H1 (cell line): ENCODE data around the gene MRM3. TPM values are rescaled to one million over a fixed set of nuclear protein-coding genes. Genes with fewer than 3 reads are reported as not detected.

ENCODE experiments used
- CTCF ChIA-PET: fragments of 300-600 bp; sonication (Branson Sonifier 250); formaldehyde crosslinking; loops from one replicate; lab custom pipeline; 2021; ENCODE audit not compliant: partially characterized antibody; lab: Charles Lee
- POLR2A ChIA-PET: fragments of 300-600 bp; sonication (Branson Sonifier 250); formaldehyde crosslinking; loops from one replicate; lab custom pipeline; 2021; ENCODE audit warnings: inconsistent platforms; ENCODE audit not compliant: partially characterized antibody; lab: Charles Lee
- DNase-seq, 2 experiments: peaks; one replicate each; pipeline versions ENCODE4 v3.0.0 to v3.0.0-alpha.2; 2010 to 2022; ENCODE audit warnings: low spot score in 2 of 2, low read depth in 1 of 2, mixed read lengths in 1 of 2
- FAIRE-seq: peaks from 2 replicates; lab custom pipeline; 2011; peaks lifted over from hg19 to GRCh38; lab: Jason Lieb, UNC
- H2AFZ ChIP-seq: 2 replicates; pipeline ENCODE4 v1.8.1; 2012; ENCODE audit warnings: low read length, inconsistent platforms
- H2AK5ac ChIP-seq: 2 replicates; pipeline ENCODE4 v1.6.1; 2013; ENCODE audit warnings: low read depth, low read length
- H2BK120ac ChIP-seq: replicated peaks from 2 replicates; pipeline ENCODE3; 2013; ENCODE audit warnings: low read depth, low read length, inconsistent platforms
- H2BK12ac ChIP-seq: 2 replicates; pipeline ENCODE4 v1.6.1; 2013; ENCODE audit warnings: low read depth, low read length
- H2BK15ac ChIP-seq: 2 replicates; pipeline ENCODE4 v1.6.1; 2013; ENCODE audit warnings: low read length
- H2BK20ac ChIP-seq: 2 replicates; pipeline ENCODE4 v1.6.1; 2013; ENCODE audit warnings: low read length
- H2BK5ac ChIP-seq: 2 replicates; pipeline ENCODE4 v1.6.1; 2013; ENCODE audit warnings: low read depth, low read length
- H3K14ac ChIP-seq: 2 replicates; pipeline ENCODE4 v1.6.1; 2013; ENCODE audit warnings: inconsistent platforms; ENCODE audit not compliant: insufficient read length
- H3K18ac ChIP-seq: 2 replicates; pipeline ENCODE4 v1.6.1; 2013; ENCODE audit warnings: low read length; ENCODE audit errors: extremely low read depth
- H3K23ac ChIP-seq: 2 replicates; pipeline ENCODE4 v1.6.1; 2013; ENCODE audit warnings: inconsistent platforms; ENCODE audit not compliant: insufficient read length
- H3K23me2 ChIP-seq: 2 replicates; pipeline ENCODE4 v1.6.1; 2013; ENCODE audit warnings: low read depth, low read length
- H3K27ac ChIP-seq: 2 replicates; pipeline ENCODE4 v1.6.1; 2011; ENCODE audit warnings: low read depth, low read length, inconsistent platforms
- H3K27me3 ChIP-seq, 4 experiments: replicated peaks in 1 of 4; 1 replicate in 1 of 4; 2 replicates in 3 of 4; pipeline versions ENCODE4 v1.6.1 to v1.8.1; 2011 to 2013; ENCODE audit warnings: low read length in 3 of 4, mild to moderate bottlenecking in 3 of 4, inconsistent platforms in 2 of 4, mixed read lengths in 2 of 4, moderate library complexity in 1 of 4; ENCODE audit not compliant: control insufficient read depth in 3 of 4, insufficient read depth in 3 of 4; ENCODE audit errors: extremely low read depth in 1 of 4
- H3K36me3 ChIP-seq, 4 experiments: 2 replicates each; pipeline versions ENCODE4 v1.6.1 to v1.8.1; 2011 to 2013; ENCODE audit warnings: mild to moderate bottlenecking in 4 of 4, low read length in 3 of 4, moderate library complexity in 2 of 4, control low read depth in 1 of 4, inconsistent platforms in 1 of 4; ENCODE audit not compliant: insufficient read depth in 4 of 4, control insufficient read depth in 2 of 4
- H3K4ac ChIP-seq: replicated peaks from 2 replicates; pipeline ENCODE3; 2013; ENCODE audit warnings: low read length, low read depth, mixed read lengths, inconsistent platforms; ENCODE audit not compliant: insufficient read length
- H3K4me1 ChIP-seq, 4 experiments: replicated peaks in 1 of 4; 1 replicate in 1 of 4; 2 replicates in 3 of 4; pipeline versions ENCODE4 v1.6.1 to v1.8.1; 2011 to 2013; ENCODE audit warnings: low read length in 3 of 4, inconsistent platforms in 2 of 4, mixed read lengths in 1 of 4; ENCODE audit not compliant: insufficient read depth in 4 of 4, control insufficient read depth in 3 of 4
- H3K4me2 ChIP-seq, 2 experiments: 2 replicates each; pipeline versions ENCODE4 v1.6.1 to v1.8.1; 2011 to 2013; ENCODE audit warnings: low read depth in 2 of 2, low read length in 2 of 2, control low read depth in 1 of 2, inconsistent platforms in 1 of 2, mild to moderate bottlenecking in 1 of 2; ENCODE audit not compliant: insufficient read depth in 1 of 2
- H3K4me3 ChIP-seq, 4 experiments: fragments of 200-600, 300-600 bp in 1 of 4; sonication (generic), shearing (Covaris generic), sonication (Bioruptor Twin) in 1 of 4; 2 replicates each; pipeline versions ENCODE4 v1.5.1 to v1.8.1; 2011 to 2016; ENCODE audit warnings: low read length in 4 of 4, low read depth in 3 of 4, control low read depth in 2 of 4, inconsistent platforms in 2 of 4, mild to moderate bottlenecking in 2 of 4, mixed read lengths in 1 of 4, moderate library complexity in 1 of 4; ENCODE audit not compliant: insufficient read depth in 2 of 4; ENCODE audit errors: extremely low read depth in 1 of 4
- H3K56ac ChIP-seq: replicated peaks from 2 replicates; pipeline ENCODE3; 2013; ENCODE audit warnings: low read depth, mild to moderate bottlenecking, mixed read lengths, low read length, inconsistent platforms; ENCODE audit not compliant: insufficient read length
- H3K79me1 ChIP-seq: 2 replicates; pipeline ENCODE4 v1.6.1; 2013; ENCODE audit warnings: low read depth, low read length, control low read depth
- H3K79me2 ChIP-seq, 2 experiments: 2 replicates each; pipeline versions ENCODE4 v1.6.1 to v1.8.1; 2012 to 2013; ENCODE audit warnings: low read length in 2 of 2, mild to moderate bottlenecking in 2 of 2, inconsistent platforms in 1 of 2; ENCODE audit not compliant: insufficient read depth in 2 of 2, control insufficient read depth in 1 of 2
- H3K9ac ChIP-seq, 4 experiments: replicated peaks in 1 of 4; 1 replicate in 1 of 4; 2 replicates in 3 of 4; pipeline versions ENCODE4 v1.6.1 to v1.8.1; 2011 to 2013; ENCODE audit warnings: low read depth in 3 of 4, low read length in 3 of 4, control low read depth in 2 of 4, mild to moderate bottlenecking in 2 of 4, moderate library complexity in 2 of 4, inconsistent platforms in 1 of 4; ENCODE audit errors: extremely low read depth in 1 of 4
- H3K9me3 ChIP-seq, 2 experiments: 2 replicates each; pipeline versions ENCODE4 v1.6.1 to v1.8.1; 2012 to 2013; ENCODE audit warnings: mild to moderate bottlenecking in 2 of 2, moderate library complexity in 2 of 2, control low read depth in 1 of 2, inconsistent platforms in 1 of 2, low read depth in 1 of 2, low read length in 1 of 2, mixed read lengths in 1 of 2; ENCODE audit not compliant: insufficient read depth in 2 of 2
- H4K20me1 ChIP-seq, 2 experiments: replicated peaks in 1 of 2; 2 replicates each; pipeline versions ENCODE3 to v1.8.1; 2011 to 2013; ENCODE audit warnings: inconsistent platforms in 2 of 2, low read length in 2 of 2, mild to moderate bottlenecking in 1 of 2; ENCODE audit not compliant: insufficient read depth in 2 of 2, control insufficient read depth in 1 of 2
- H4K5ac ChIP-seq: 2 replicates; pipeline ENCODE4 v1.6.1; 2013; ENCODE audit warnings: low read length, low read depth, mixed read lengths, inconsistent platforms; ENCODE audit not compliant: insufficient read length
- H4K8ac ChIP-seq: 2 replicates; pipeline ENCODE4 v1.8.0; 2013; ENCODE audit warnings: mild to moderate bottlenecking, moderate library complexity, low read length, inconsistent platforms; ENCODE audit not compliant: insufficient read depth; ENCODE audit errors: extremely low read depth
- H4K91ac ChIP-seq: replicated peaks from 2 replicates; pipeline ENCODE3; 2013; ENCODE audit warnings: low read length, mixed read lengths, inconsistent platforms; ENCODE audit not compliant: insufficient read length
- BACH1 ChIP-seq: IDR thresholded peaks from 2 replicates; pipeline ENCODE4 v1.6.1; 2012; ENCODE audit warnings: low read length, improper control_type of control experiment
- CEBPB ChIP-seq: IDR thresholded peaks from 2 replicates; pipeline ENCODE4 v1.6.1; 2012; ENCODE audit warnings: low read depth, low read length
- EZH2 ChIP-seq: fragments of 200-600 bp; sonication (generic); IDR thresholded peaks from 2 replicates; pipeline ENCODE4 v1.7.1; 2012; ENCODE audit warnings: low read depth, mild to moderate bottlenecking, moderate library complexity, low read length, inconsistent platforms; ENCODE audit not compliant: severe bottlenecking
- NANOG ChIP-seq: IDR thresholded peaks from 2 replicates; pipeline ENCODE4 v1.6.1; 2011; ENCODE audit warnings: low read length, low read depth, mild to moderate bottlenecking, inconsistent platforms; ENCODE audit not compliant: insufficient read depth, poor library complexity, severe bottlenecking
- POLR2AphosphoS5 ChIP-seq: IDR thresholded peaks from 2 replicates; pipeline ENCODE4 v1.6.1; 2011; ENCODE audit warnings: low read depth, low read length
- RXRA ChIP-seq: IDR thresholded peaks from 2 replicates; pipeline ENCODE4 v1.6.1; 2011; ENCODE audit warnings: low read depth, mild to moderate bottlenecking, low read length, moderate library complexity; ENCODE audit not compliant: insufficient read depth
- SP4 ChIP-seq: IDR thresholded peaks from 2 replicates; pipeline ENCODE4 v1.6.1; 2012; ENCODE audit warnings: low read length, inconsistent platforms
- TAF1 ChIP-seq: IDR thresholded peaks from 2 replicates; pipeline ENCODE4 v1.6.1; 2011; ENCODE audit warnings: mild to moderate bottlenecking, low read depth, low read length
- TBP ChIP-seq: IDR thresholded peaks from 2 replicates; pipeline ENCODE4 v1.6.1; 2011; ENCODE audit warnings: low read depth, low read length, improper control_type of control experiment
- TEAD4 ChIP-seq: IDR thresholded peaks from 2 replicates; pipeline ENCODE4 v1.6.1; 2012; ENCODE audit warnings: low read depth, low read length, inconsistent platforms, mixed read lengths
- YY1 ChIP-seq: IDR thresholded peaks from 2 replicates; pipeline ENCODE4 v1.6.1; 2011; ENCODE audit warnings: low read depth, mild to moderate bottlenecking, low read length
- WGBS, 2 experiments: shearing (Covaris generic) in 1 of 2; methylation state at CpG; one replicate each; pipeline versions ENCODE4 v1.1.6 to v1.1.7; 2013 to 2015; ENCODE audit warnings: low lambda C conversion rate in 2 of 2, mixed read lengths in 2 of 2, inconsistent platforms in 1 of 2, low coverage in 1 of 2, missing lambda C conversion rate in 1 of 2; ENCODE audit not compliant: insufficient replicate concordance in 2 of 2, insufficient coverage in 1 of 2, insufficient read length in 1 of 2; ENCODE audit errors: extremely low coverage in 1 of 2, missing lambda C conversion rate in 1 of 2; 5-methylcytosine and 5-hydroxymethylcytosine counted together
- polyA plus RNA-seq, 7 experiments: library from polyadenylated mRNA; depleted of rRNA in 3 of 7; stranded (reverse) in 5 of 7; unstranded in 2 of 7; fragments of >200 nt in 5 of 7; fragments of 200-250 nt in 2 of 7; gene quantifications; 1 replicate in 5 of 7; 2 replicates in 1 of 7; 4 replicates in 1 of 7; pipeline versions ENCODE4 v1.2.1 to v1.2.3, GENCODE V29; 2011 to 2013; ENCODE audit warnings: missing spikeins in 2 of 7, mixed read lengths in 2 of 7
- total RNA-seq: library from RNA; stranded (reverse); fragmentation: NEBNext Ultra II Directional; extraction: Animal tissue kit (Norgen Biotek cat#: 25700); gene quantifications from 2 replicates; pipeline ENCODE4 v1.2.1, GENCODE V29; 2021
- TF ChIP-seq, protein P1 (sequence below), 3 experiments: IDR thresholded peaks; 1 replicate in 2 of 3; 2 replicates in 1 of 3; pipeline versions ENCODE4 v1.5.1 to v1.6.1; 2011; ENCODE audit warnings: low read length in 3 of 3, mild to moderate bottlenecking in 3 of 3, inconsistent platforms in 2 of 3, low read depth in 1 of 3, moderate library complexity in 1 of 3; ENCODE audit not compliant: insufficient read depth in 1 of 3; ENCODE audit errors: control extremely low read depth in 1 of 3

The MRM3 gene
- total and polyA plus RNA-seq, 2 of the 8 experiments (the other 6 are each of a cell fraction or from before 2014, with no cell fraction given) = 10.1 to 20.8 TPM

DNA sequence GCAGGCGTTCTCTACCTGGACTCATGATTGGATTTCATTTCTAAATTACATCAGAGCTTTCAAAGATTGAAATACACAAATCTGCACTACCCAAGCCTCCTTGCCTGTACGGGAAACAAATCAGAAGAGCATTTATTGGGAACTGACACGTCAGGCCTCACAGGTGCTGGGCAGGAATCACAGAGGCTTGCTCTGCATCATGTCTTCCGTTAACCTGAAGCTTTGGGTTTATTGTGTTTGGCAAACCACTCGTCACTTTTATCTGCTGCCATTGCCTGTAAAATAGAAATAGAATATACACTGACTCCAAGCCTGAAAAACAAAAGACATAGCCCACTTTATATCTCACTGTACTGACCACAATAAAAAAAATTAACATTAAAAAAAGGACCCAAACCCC is 22.2 kb upstream of the MRM3 start:
- Histone ChIP-seq H2BK15ac (no peak overlapping the region), H3K4me3 (no peak overlapping the region), H3K36me3 (peaks cover 13 to 47% (median 23%) of the 10 kb centered on the region in 4 experiments; a peak in 7 of 8 replicates), H3K27me3 (no peaks in the 10 kb centered on the region), H3K18ac (no peak overlapping the region), H2BK120ac (no peak overlapping the region), H2AK5ac (no peak overlapping the region), H4K20me1 (no peaks in the 10 kb centered on the region), H3K4me1 (peaks cover 0 to 2% (median 0%) of the 10 kb centered on the region in 4 experiments; a peak in 1 of 7 replicates), H3K4ac (no peak overlapping the region), H4K8ac (no peak overlapping the region), H3K23me2 (no peaks in the 10 kb centered on the region), H3K9me3 (no peaks in the 10 kb centered on the region), H3K56ac (no peak overlapping the region), H4K91ac (no peak overlapping the region), H3K79me2 (no peaks in the 10 kb centered on the region), H2BK20ac (no peak overlapping the region), H3K9ac (no peak overlapping the region), H2BK5ac (no peak overlapping the region), H3K14ac (no peak overlapping the region), H3K27ac (no peak overlapping the region), H3K4me2 (no peak overlapping the region), H4K5ac (no peak overlapping the region), H3K79me1 (no peaks in the 10 kb centered on the region; the same call in 1 of the 2 replicates), H3K23ac (no peak overlapping the region), H2AFZ (no peak overlapping the region), H2BK12ac (no peak overlapping the region)
- DNase-seq = no peak
- ChIA-PET POLR2A (interaction anchor here (1.4 kb wide), 2 partner anchors 23 to 38 kb away, joined by 3 read pairs; no protein-coding TSS in a partner anchor), CTCF (interaction anchor here (1.0 to 1.5 kb wide), 3 partner anchors 9 to 221 kb away, joined by 3 to 4 read pairs (median 3); partner anchors contain the start of gene GLOD4)
- 92% methylated on average over 5 of the region's 5 CpGs; no CpG with 5 or more reads in 1 of the 2 experiments for WGBS, 2 experiments
- no peak for FAIRE-seq
- no peak for TF ChIP-seq EZH2
- no peak for TF ChIP-seq TBP
- TF ChIP-seq, protein P1, sequence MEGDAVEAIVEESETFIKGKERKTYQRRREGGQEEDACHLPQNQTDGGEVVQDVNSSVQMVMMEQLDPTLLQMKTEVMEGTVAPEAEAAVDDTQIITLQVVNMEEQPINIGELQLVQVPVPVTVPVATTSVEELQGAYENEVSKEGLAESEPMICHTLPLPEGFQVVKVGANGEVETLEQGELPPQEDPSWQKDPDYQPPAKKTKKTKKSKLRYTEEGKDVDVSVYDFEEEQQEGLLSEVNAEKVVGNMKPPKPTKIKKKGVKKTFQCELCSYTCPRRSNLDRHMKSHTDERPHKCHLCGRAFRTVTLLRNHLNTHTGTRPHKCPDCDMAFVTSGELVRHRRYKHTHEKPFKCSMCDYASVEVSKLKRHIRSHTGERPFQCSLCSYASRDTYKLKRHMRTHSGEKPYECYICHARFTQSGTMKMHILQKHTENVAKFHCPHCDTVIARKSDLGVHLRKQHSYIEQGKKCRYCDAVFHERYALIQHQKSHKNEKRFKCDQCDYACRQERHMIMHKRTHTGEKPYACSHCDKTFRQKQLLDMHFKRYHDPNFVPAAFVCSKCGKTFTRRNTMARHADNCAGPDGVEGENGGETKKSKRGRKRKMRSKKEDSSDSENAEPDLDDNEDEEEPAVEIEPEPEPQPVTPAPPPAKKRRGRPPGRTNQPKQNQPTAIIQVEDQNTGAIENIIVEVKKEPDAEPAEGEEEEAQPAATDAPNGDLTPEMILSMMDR (IDR thresholded peaks at IDR 0.05; ENCODE audit: control extremely low read depth in 1 of 3, insufficient read depth in 1 of 3, low read depth in 1 of 3, low read length in 3 of 3) = no peak
- no peak for TF ChIP-seq SP4
- no peak for TF ChIP-seq NANOG
- TF ChIP-seq TAF1 = no peak
- no peak for TF ChIP-seq YY1
- no peak for TF ChIP-seq TEAD4
- TF ChIP-seq BACH1 = no peak
- TF ChIP-seq POLR2AphosphoS5 = no peak
- no peak for TF ChIP-seq CEBPB
- no peak for TF ChIP-seq RXRA
